HG03175 (cell line): ENCODE results near the gene FAM20C.
"Not testable (repeated sequence)": the region's sequence is repeated elsewhere in the genome, so short reads cannot be mapped to it uniquely, and the experiment has no call there.

ENCODE experiments used
- ATAC-seq: cut with Tn5 transposase; IDR thresholded peaks from one replicate; pipeline ENCODE4 v1.9.1; 2021; ENCODE audit warnings: mild to moderate bottlenecking, moderate library complexity; ENCODE audit not compliant: unreplicated experiment

FAM20C gene

GRCh38 chr7:171912-172515 is 20.4 kb upstream of the FAM20C start:
- ATAC-seq = no peak

GRCh38 chr7:173209-173918 is 19.0 kb upstream of the FAM20C start:
- no peak for ATAC-seq

- ATAC-seq = no peak
These were observed 17.7 kb upstream of the FAM20C start for GRCh38 chr7:174716-175115.

GRCh38 chr7:175955-176354 is 16.4 kb upstream of the FAM20C start:
- no peak for ATAC-seq

GRCh38 chr7:176381-176780 is 16.0 kb upstream of the FAM20C start:
- no peak for ATAC-seq

- no peak for ATAC-seq
These were observed 15.4 kb upstream of the FAM20C start for GRCh38 chr7:176786-177459.

- ATAC-seq = no peak
These were observed 13.9 kb upstream of the FAM20C start for GRCh38 chr7:178444-178843.

- no peak for ATAC-seq
These were observed 13.1 kb upstream of the FAM20C start for GRCh38 chr7:179209-179681.

- ATAC-seq = no peak
These were observed 12.2 kb upstream of the FAM20C start for GRCh38 chr7:179948-180694.

- no peak for ATAC-seq
These were observed 10.6 kb upstream of the FAM20C start for GRCh38 chr7:181738-182137.

GRCh38 chr7:182502-182901 is 9.9 kb upstream of the FAM20C start:
- ATAC-seq = not testable (repeated sequence)

GRCh38 chr7:183496-184292 is 8.7 kb upstream of the FAM20C start:
- ATAC-seq = no peak

GRCh38 chr7:184294-185264 is 7.8 kb upstream of the FAM20C start:
- ATAC-seq = no peak

- ATAC-seq = no peak
These were observed 5.8 kb upstream of the FAM20C start for GRCh38 chr7:186516-187113.

- no peak for ATAC-seq
These were observed 5.0 kb upstream of the FAM20C start for GRCh38 chr7:187227-187927.

- no peak for ATAC-seq
These were observed 4.2 kb upstream of the FAM20C start for GRCh38 chr7:188174-188573.

GRCh38 chr7:188727-189500 is 3.5 kb upstream of the FAM20C start:
- no peak for ATAC-seq

GRCh38 chr7:189719-190118 is 2.7 kb upstream of the FAM20C start:
- no peak for ATAC-seq
